SK-N-SH treated with all-trans-retinoic acid at 6 μM for 48 hours (cell line): ENCODE results near the gene YPEL2.

Source experiments
- ATAC-seq: fragments of 200-7000 bp; cut with Tn5 transposase; 3 replicates; pipeline ENCODE4 v1.9.1; 2020; ENCODE audit warnings: mild to moderate bottlenecking, moderate library complexity
- ARNTL ChIP-seq: fragments of 450-650 bp; formaldehyde crosslinking; IDR thresholded peaks from 2 replicates; pipeline ENCODE4 v1.5.0; 2020; ENCODE audit warnings: low read depth, mild to moderate bottlenecking, moderate library complexity, borderline replicate concordance
- BACH2 ChIP-seq: fragments of 250-450 bp; sonication (Bioruptor Pico); IDR thresholded peaks from 2 replicates; pipeline ENCODE4 v1.9.0; 2021; ENCODE audit warnings: mild to moderate bottlenecking, borderline replicate concordance
- CREB5 ChIP-seq: fragments of 250-450 bp; sonication (Bioruptor Pico); IDR thresholded peaks from 2 replicates; pipeline ENCODE4 v1.5.1; 2020; ENCODE audit warnings: low read depth, mild to moderate bottlenecking, moderate library complexity
- CSDC2 ChIP-seq: fragments of 250-450 bp; sonication (Bioruptor Pico); IDR thresholded peaks from 2 replicates; pipeline ENCODE4 v1.5.0; 2020; ENCODE audit warnings: mild to moderate bottlenecking, moderate library complexity
- CSRNP3 ChIP-seq: fragments of 250-450 bp; sonication (Bioruptor Pico); IDR thresholded peaks from 2 replicates; pipeline ENCODE4 v1.5.1; 2021; ENCODE audit warnings: mild to moderate bottlenecking, moderate library complexity
- ESRRG ChIP-seq: fragments of 250-450 bp; sonication (Bioruptor Pico); IDR thresholded peaks from 2 replicates; pipeline ENCODE4 v1.6.1; 2021; ENCODE audit warnings: mild to moderate bottlenecking
- GLIS3 ChIP-seq: fragments of 250-450 bp; sonication (Bioruptor Pico); IDR thresholded peaks from 2 replicates; pipeline ENCODE4 v1.5.0; 2020; ENCODE audit warnings: mild to moderate bottlenecking, moderate library complexity
- ISL1 ChIP-seq: fragments of 250-450 bp; sonication (Bioruptor Pico); IDR thresholded peaks from 2 replicates; pipeline ENCODE4 v2.1.2; 2022; ENCODE audit warnings: mild to moderate bottlenecking, moderate library complexity
- OSR1 ChIP-seq: fragments of 250-450 bp; sonication (Bioruptor Pico); IDR thresholded peaks from 2 replicates; pipeline ENCODE4 v1.8.0; 2022; ENCODE audit warnings: moderate library complexity, mild to moderate bottlenecking, inconsistent platforms
- PATZ1 ChIP-seq: fragments of 250-450 bp; sonication (Bioruptor Pico); IDR thresholded peaks from 2 replicates; pipeline ENCODE4 v1.8.0; 2020; ENCODE audit warnings: mild to moderate bottlenecking, moderate library complexity, borderline replicate concordance
- PPARA ChIP-seq: fragments of 250-450 bp; sonication (Bioruptor Pico); IDR thresholded peaks from 2 replicates; pipeline ENCODE4 v1.5.0; 2020; ENCODE audit warnings: mild to moderate bottlenecking, borderline replicate concordance
- RARB ChIP-seq: fragments of 250-450 bp; sonication (Bioruptor Pico); IDR thresholded peaks from 2 replicates; pipeline ENCODE4 v1.8.0; 2021; ENCODE audit warnings: mild to moderate bottlenecking, moderate library complexity
- SNAI2 ChIP-seq: fragments of 250-450 bp; sonication (Bioruptor Pico); IDR thresholded peaks from 2 replicates; pipeline ENCODE4 v1.5.0; 2020; ENCODE audit warnings: mild to moderate bottlenecking, moderate library complexity
- TOX ChIP-seq: fragments of 250-450 bp; sonication (Bioruptor Pico); IDR thresholded peaks from 2 replicates; pipeline ENCODE4 v1.8.0; 2021; ENCODE audit warnings: mild to moderate bottlenecking, moderate library complexity, borderline replicate concordance
- TSHZ2 ChIP-seq: fragments of 250-450 bp; sonication (Bioruptor Pico); IDR thresholded peaks from 2 replicates; pipeline ENCODE4 v1.5.0; 2020; ENCODE audit warnings: mild to moderate bottlenecking, moderate library complexity
- ZC3H10 ChIP-seq: fragments of 250-450 bp; sonication (Bioruptor Pico); IDR thresholded peaks from 2 replicates; pipeline ENCODE4 v1.5.1; 2021; ENCODE audit warnings: mild to moderate bottlenecking, moderate library complexity
- ZFP3 ChIP-seq: fragments of 250-450 bp; sonication (Bioruptor Pico); IDR thresholded peaks from 2 replicates; pipeline ENCODE4 v1.5.0; 2020; ENCODE audit warnings: mild to moderate bottlenecking, moderate library complexity
- ZFP30 ChIP-seq: fragments of 450-650 bp; formaldehyde crosslinking; IDR thresholded peaks from 2 replicates; pipeline ENCODE4 v1.5.0; 2022; ENCODE audit warnings: mild to moderate bottlenecking, moderate library complexity
- ZNF70 ChIP-seq: fragments of 450-650 bp; formaldehyde crosslinking; IDR thresholded peaks from 2 replicates; pipeline ENCODE4 v1.5.0; 2020; ENCODE audit warnings: mild to moderate bottlenecking, moderate library complexity

Gene YPEL2

GRCh38 chr17:59356543-59357218, 25.2 kb downstream of the YPEL2 start (continued):
- TF ChIP-seq TOX (CRISPR knock-in tag) (no peak), CSDC2 (CRISPR knock-in tag) (no peak)

- TF ChIP-seq CSDC2 (CRISPR knock-in tag), result no peak
- no peak for TF ChIP-seq ZC3H10 (CRISPR knock-in tag)
- no peak for TF ChIP-seq PPARA
- TF ChIP-seq PATZ1, result no peak
- no peak for TF ChIP-seq CSRNP3 (CRISPR knock-in tag)
- TF ChIP-seq ARNTL (CRISPR knock-in tag), result no peak
- no peak; the same call in 2 of the 3 replicates for ATAC-seq
These were observed 25.8 kb downstream of the YPEL2 start for GRCh38 chr17:59357219-59357697.

- TF ChIP-seq ISL1 (no peak), ZC3H10 (CRISPR knock-in tag) (no peak), TSHZ2 (0 out of 2 replicates have a peak, but pooled peaks have one; percentile 18), OSR1 (CRISPR knock-in tag) (no peak), BACH2 (CRISPR knock-in tag) (no peak)
These were observed 26.5 kb downstream of the YPEL2 start for GRCh38 chr17:59357929-59358328.

GRCh38 chr17:59361386-59361785, 29.9 kb downstream of the YPEL2 start:
- TF ChIP-seq ISL1, result peak; percentile 95
- TF ChIP-seq OSR1 (CRISPR knock-in tag), result no peak
- no peak for TF ChIP-seq GLIS3 (CRISPR knock-in tag)
- no peak for TF ChIP-seq RARB (CRISPR knock-in tag)
- no peak for TF ChIP-seq ESRRG
- peak; percentile 65; the same call in 1 of the 2 replicates for TF ChIP-seq ZFP3
- no peak for TF ChIP-seq ZNF70 (CRISPR knock-in tag)
- 0 out of 2 replicates have a peak, but pooled peaks have one; percentile 24 for TF ChIP-seq CREB5 (CRISPR knock-in tag)
- no peak for TF ChIP-seq TSHZ2
- TF ChIP-seq ZFP30 (CRISPR knock-in tag), result no peak
- no peak for TF ChIP-seq CSRNP3 (CRISPR knock-in tag)
- TF ChIP-seq SNAI2, result no peak
- ATAC-seq, result peak; percentile 72

More at GRCh38 chr17:59357929-59358328, 26.5 kb downstream of the YPEL2 start:
- peak; percentile 49 for ATAC-seq
